SHP77 (cell line): ENCODE measurements around the gene GABPA.
A peak's percentile ranks its signal among the peaks of the same experiment; 100 is the strongest.
"Not testable (repeated sequence)": the region's sequence is repeated elsewhere in the genome, so short reads cannot be mapped to it uniquely, and the experiment has no call there.

Experiments used
- DNase-seq, 2 experiments: peaks; one replicate each; lab custom pipeline; 2025; lab: John Stamatoyannopoulos, UW

Gene GABPA

GRCh38 chr21:25734904-25735645 lies at the start of gene GABPA, which contains the start of gene ATP5PF:
Gene GABPA, plus strand, starts transcription at chr21:25734972. Its CDS starts 6,627 bp downstream, at chr21:25741599.
Gene ATP5PF, minus strand, starts transcription at chr21:25734904. Its CDS starts 5,110 bp downstream, at chr21:25729794.
- peak; percentile 94 to 96 for DNase-seq

DNA sequence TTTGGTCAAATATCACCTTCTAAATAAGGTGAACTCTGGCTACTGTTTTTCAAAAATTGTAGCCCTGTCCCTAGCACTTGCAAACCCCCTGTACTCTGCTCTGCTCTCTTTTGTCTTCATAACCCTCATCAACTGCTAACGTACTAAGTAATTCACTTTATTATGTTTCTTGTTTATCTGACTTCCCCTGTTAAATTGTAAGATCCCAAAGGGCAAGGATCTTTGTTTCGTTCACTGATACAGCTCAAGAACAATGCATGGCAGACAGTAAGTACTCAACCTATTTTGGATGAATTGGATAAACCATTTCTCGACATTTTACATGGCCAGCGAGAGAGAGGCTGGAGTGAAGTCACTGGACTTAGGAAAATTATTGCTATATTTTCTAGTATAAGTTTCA lies 47.0 kb upstream of the GABPA start:
- no peak for DNase-seq

GRCh38 chr21:25688275-25689155 lies 46.3 kb upstream of the GABPA start:
- no peak for DNase-seq

DNA sequence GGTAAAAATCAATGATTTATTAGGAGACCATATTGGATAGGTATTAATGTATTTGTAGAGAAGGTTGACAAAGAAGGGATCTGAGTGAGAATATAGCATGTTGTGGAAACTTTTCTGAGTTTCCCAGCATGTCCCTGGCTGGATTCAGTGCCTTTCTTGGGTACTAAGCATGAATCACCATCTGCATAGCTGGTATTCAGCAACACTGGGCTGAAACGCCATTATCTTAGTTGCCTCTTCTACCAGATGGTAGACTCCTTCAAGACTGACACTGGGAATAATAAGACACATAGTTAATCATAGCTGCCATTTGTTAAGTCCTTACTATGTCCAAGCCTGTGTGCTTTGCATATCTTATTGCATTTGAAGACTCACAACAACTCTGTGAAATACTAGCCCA lies 45.5 kb upstream of the GABPA start:
- DNase-seq = no peak

DNA sequence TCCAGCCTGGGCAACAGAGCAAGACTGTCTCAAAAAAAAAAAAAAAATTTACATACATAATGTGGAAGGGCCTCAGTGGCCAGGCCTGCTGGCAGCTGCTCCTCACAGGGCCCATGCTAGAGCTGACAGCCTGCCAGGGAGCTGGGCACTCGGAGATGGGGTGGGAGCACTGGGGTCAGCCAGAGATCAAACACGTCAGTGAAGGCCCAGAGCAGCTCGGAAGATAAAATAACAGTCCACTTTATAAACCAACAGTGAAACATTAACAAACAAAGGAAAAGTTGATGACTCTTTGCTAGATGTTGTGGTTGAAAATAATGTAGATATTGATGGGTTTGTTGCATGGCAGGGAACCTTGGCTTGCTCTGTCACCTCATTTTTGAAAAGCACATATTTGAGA lies 42.8 kb upstream of the GABPA start:
- no peak for DNase-seq

DNA sequence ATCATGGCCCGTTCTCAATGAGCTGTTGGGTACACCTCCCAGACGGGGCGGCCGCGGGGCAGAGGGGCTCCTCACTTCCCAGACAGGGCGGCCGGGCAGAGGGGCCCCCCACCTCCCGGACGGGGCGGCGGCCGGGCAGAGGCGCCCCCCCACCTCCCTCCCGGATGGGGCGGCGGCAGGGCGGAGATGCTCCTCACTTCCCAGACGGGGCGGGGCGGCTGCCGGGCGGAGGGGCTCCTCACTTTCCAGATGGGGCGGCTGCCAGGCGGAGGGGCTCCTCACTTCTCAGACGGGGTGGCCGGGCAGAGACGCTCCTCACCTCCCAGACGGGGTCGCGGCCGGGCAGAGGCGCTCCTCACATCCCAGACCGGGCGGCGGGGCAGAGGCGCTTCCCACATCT lies 39.3 kb upstream of the GABPA start:
- not testable (repeated sequence) for DNase-seq

DNA sequence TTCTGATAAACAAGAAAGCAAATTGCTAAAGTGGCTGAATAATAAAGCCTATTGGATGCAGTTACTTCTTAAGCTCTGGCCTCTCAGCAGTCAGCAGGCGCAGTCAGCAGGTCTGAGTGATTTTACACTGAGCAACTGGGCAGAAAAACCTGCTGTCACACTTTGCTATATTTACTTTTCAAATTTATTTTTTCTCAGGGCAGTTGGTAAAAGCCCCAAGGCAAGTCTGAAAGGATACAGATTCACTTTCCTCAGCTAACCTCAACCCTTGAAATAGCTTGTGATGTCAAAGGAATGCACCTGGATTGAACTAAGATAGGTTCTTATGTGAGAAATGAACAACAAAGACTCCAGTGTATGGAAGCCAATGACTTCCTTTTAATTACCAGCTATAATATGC lies 34.0 kb upstream of the GABPA start:
- DNase-seq = no peak

DNA sequence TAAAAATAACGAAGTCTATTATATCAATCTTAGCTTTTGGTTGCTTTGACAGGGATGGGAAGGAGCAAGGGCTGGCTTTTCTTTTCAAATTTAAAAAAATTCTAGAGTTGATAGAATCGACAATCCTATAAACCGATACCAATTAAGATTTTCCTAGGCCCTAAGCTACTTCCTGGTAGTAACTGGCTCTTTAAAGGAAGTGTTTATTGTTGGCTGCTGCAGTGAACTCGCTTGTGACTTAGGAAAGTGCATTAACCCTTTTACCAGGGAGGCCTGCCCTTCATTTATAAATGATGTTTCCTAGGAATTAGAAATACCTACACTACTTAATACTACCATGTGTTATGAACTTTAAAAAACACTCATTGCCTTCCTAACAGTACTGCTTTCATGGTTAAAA lies 33.2 kb upstream of the GABPA start:
- no peak for DNase-seq

DNA sequence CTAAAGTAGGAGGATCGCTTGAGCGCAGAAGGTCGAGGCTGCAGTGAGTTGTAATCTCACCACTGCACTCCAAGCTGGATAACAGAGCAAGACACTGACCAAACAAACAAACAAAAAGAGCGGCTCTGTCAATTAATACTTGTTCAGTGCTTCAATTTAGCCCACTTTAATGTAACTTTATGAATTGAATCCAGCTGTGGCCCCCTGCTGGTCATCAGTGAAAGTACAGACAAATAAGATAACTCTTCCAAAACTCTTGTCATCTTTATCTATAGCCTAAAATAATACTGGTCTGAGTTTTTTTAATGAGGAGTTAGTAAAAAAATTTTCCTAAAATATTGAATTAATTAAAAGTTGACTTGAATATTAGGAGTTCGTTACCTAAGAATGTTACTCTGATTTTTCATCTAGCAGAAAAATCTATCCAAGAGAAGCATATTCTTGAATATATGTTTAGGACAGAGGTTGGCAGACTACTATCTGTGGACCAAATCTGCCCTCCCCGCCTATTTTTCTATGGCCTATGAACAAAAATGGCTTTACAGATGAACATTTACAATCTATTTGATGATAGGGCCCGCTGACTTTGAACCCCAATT lies 26.2 kb upstream of the GABPA start:
- DNase-seq = peak in 1 of 2 experiments; percentile 30

GRCh38 chr21:25709684-25710265 lies 25.0 kb upstream of the GABPA start:
- DNase-seq = no peak

DNA sequence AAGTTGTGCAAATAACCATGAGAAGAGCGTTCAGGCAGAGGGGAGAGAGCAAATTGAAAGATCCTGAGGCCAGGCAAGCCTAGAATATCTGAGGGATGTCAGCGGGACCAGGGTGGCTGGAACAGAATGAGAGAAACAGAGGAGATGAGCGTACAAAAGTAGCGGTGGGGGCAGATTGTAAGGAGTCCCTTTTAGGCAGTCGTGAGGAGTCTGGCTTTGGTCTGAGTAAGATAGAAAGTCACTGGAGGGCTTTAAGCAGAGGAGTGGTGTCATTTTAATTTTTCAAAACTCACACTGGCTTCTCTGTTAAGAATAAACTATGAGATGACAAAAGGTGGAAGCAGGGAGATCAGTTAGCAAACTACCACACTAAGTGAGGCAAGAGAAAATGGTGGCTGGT lies 24.2 kb upstream of the GABPA start:
- DNase-seq = no peak

DNA sequence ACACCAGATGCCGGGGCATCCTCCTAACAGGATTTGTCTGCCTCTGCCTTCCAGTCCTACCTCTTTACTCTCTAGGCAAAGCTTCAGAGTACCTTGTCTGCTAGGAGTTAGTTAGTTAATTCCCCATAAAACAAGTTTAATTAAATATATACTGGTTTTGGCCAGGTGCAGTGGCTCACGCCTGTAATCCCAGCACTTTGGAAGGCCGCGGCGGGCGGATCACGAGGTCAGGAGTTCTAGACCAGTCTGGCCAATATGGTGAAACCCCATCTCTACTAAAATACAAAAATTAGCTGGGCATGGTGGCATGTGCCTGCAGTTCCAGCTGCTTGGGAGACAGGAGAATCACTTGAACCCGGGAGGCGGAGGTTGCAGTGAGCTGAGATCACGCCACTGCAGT lies 20.7 kb upstream of the GABPA start:
- not testable (repeated sequence) for DNase-seq

GRCh38 chr21:25717491-25718147 lies 17.2 kb upstream of the GABPA start:
- DNase-seq = no peak

GRCh38 chr21:25721987-25722386 lies 12.8 kb upstream of the GABPA start:
- no peak for DNase-seq

- no peak for DNase-seq
Observed at GRCh38 chr21:25722631-25723030, 12.1 kb upstream of the GABPA start.

- DNase-seq = no peak
Observed at GRCh38 chr21:25732091-25732760, 2.5 kb upstream of the GABPA start.

GRCh38 chr21:25733859-25734653 lies 716 bp upstream of the GABPA start:
- DNase-seq = peak in 1 of 2 experiments; percentile 10

- DNase-seq = no peak
Observed at GRCh38 chr21:25734654-25734903, 193 bp upstream of the GABPA start.

- peak; percentile 89 to 90 for DNase-seq
Observed at GRCh38 chr21:25735646-25736597, 1.1 kb downstream of the GABPA start.
